Fibroblast of lung (primary cell): ENCODE measurements around the gene PI4KB.

Source experiments
- EZH2 ChIP-seq: IDR thresholded peaks from 2 replicates; pipeline ENCODE4 v1.5.1; 2012; ENCODE audit warnings: low read length, control low read depth, mild to moderate bottlenecking; ENCODE audit errors: missing control alignments
- TF ChIP-seq, protein P1 (sequence below), 2 donors: IDR thresholded peaks in 1 of 2; conservative IDR thresholded peaks in 1 of 2; 1 replicate in 1 of 2; 2 replicates in 1 of 2; pipeline ENCODE4 v1.5.1; 2011 to 2012; ENCODE audit warnings: low read length in 2 of 2, control low read depth in 1 of 2, inconsistent platforms in 1 of 2, low read depth in 1 of 2, mild to moderate bottlenecking in 1 of 2

- TF ChIP-seq, protein P1, sequence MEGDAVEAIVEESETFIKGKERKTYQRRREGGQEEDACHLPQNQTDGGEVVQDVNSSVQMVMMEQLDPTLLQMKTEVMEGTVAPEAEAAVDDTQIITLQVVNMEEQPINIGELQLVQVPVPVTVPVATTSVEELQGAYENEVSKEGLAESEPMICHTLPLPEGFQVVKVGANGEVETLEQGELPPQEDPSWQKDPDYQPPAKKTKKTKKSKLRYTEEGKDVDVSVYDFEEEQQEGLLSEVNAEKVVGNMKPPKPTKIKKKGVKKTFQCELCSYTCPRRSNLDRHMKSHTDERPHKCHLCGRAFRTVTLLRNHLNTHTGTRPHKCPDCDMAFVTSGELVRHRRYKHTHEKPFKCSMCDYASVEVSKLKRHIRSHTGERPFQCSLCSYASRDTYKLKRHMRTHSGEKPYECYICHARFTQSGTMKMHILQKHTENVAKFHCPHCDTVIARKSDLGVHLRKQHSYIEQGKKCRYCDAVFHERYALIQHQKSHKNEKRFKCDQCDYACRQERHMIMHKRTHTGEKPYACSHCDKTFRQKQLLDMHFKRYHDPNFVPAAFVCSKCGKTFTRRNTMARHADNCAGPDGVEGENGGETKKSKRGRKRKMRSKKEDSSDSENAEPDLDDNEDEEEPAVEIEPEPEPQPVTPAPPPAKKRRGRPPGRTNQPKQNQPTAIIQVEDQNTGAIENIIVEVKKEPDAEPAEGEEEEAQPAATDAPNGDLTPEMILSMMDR (conservative IDR thresholded peaks at IDR 0.05 in 1 of 2, IDR thresholded peaks at IDR 0.05 in 1 of 2; ENCODE audit: low read depth in 1 of 2, low read length in 2 of 2) = no peak
- TF ChIP-seq EZH2 = no peak
Observed at GRCh38 chr1:151282883-151283725, 44.1 kb downstream of the PI4KB start.
